ENCODE results near the gene CTNS. TPM values are rescaled to one million over a fixed set of nuclear protein-coding genes. Genes with fewer than 3 reads are reported as not detected.
"Not testable (repeated sequence)": the region's sequence is repeated elsewhere in the genome, so short reads cannot be mapped to it uniquely, and the experiment has no call there.

The CTNS gene
- total RNA-seq, 1 experiment from 2014 or later: 17.9 TPM

DNA sequence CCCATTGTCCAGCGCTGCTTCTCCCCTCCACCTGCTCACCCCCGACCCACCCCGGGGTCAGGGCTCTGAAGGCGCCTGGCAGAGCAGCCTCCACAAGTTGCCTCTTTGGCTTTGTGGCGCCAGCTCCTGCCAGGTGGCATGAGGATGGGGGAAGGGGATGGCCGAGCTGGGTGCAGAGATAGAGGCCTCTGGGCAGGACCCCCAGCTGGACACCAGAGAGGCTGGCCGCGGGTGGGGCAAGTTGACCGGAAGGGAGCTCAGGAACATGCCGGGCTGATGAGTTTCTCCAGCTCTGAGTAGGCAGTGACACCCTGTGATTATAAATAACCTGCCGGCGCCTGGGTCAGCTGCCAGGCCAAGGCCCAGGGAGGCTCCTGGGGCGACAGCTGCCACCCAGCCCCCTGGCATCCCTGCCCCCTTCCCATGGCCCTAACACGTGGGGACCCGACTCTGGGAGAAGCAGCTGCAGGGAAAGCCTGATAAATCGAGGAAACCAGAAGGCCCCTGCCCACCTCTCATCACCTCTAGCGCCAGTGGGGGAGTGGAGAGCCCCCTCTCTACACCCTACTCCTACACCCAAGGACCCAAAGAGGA lies 58.7 kb downstream of the CTNS start:
- Histone ChIP-seq H3K4me3 (ENCODE audit: insufficient read depth, low read depth, low read length) (peak overlapping the region; percentile 52), H3K27me3 (ENCODE audit: control insufficient read depth, insufficient read depth, low read length) (peaks cover 27% of the 10 kb centered on the region), H3K36me3 (replicated peaks; ENCODE audit: control insufficient read depth, insufficient read depth, low read length) (no peaks in the 10 kb centered on the region)
- DNase-seq: no peak

DNA sequence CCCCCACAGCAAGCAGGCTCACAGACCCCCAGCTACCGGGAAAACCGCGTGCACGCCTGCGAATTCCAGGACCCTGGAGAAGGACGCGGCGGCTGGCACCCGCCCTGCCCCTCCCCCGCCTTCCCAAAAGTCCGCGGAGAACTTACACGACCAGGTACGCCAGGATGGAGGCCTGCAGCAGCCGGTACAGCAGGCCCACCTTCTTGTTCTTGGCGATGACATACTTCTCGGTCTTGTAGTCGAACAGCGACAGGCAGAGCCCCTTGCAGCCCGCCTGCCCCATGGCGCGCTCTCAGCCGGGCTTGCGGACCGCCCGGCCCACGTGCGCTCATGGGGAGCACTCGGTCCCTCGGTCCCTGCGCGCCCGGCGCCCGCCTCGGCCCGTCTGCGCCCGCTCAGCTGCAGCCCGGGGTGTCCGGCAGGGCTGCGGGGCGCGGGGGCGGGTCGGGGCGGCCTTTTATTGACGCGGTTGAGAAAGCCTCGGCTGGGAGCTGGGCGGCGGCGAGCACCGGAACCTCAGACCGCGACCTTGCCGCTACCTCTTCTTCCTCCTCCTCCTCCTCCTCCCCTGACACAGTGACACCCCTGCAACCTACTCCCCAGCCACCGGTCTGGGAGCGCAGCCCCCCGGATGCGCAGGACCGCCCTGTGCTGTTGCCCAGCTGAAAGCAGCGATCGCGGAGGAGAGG lies 59.3 kb downstream of the CTNS start, which contains the start of gene P2RX5:
Gene P2RX5, minus strand, starts transcription at position 433 of the 689 bp plus-strand sequence. Its CDS starts 150 bp downstream, at position 283.
- no peaks in the 10 kb centered on the region for H3K36me3 ChIP-seq (replicated peaks; ENCODE audit: control insufficient read depth, insufficient read depth, low read length)
- peaks cover 27% of the 10 kb centered on the region for H3K27me3 ChIP-seq (ENCODE audit: control insufficient read depth, insufficient read depth, low read length)
- DNase-seq: peak; percentile 90
- peak within 1 kb of the TSS; percentile 52 for H3K4me3 ChIP-seq (ENCODE audit: insufficient read depth, low read depth, low read length)

DNA sequence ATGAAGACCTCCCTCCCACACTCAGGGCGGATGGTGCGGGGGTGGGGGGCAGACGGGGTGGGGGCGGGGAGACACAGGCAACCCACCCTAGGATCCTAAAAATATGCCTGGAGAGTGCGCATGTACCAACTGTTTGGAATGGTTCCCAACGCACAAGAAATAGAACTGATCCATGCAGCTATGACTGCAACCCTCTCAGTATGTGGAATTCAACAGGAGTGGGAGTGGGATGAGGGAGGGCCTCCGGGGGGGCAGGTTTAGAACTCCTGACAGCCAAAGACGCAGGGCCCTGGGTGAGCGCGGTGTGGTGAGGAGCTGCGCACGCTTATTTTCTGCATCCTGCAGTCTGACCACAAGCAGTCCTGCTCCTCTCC lies 60.5 kb downstream of the CTNS start:
- peaks cover 27% of the 10 kb centered on the region for H3K27me3 ChIP-seq (ENCODE audit: control insufficient read depth, insufficient read depth, low read length)

DNA sequence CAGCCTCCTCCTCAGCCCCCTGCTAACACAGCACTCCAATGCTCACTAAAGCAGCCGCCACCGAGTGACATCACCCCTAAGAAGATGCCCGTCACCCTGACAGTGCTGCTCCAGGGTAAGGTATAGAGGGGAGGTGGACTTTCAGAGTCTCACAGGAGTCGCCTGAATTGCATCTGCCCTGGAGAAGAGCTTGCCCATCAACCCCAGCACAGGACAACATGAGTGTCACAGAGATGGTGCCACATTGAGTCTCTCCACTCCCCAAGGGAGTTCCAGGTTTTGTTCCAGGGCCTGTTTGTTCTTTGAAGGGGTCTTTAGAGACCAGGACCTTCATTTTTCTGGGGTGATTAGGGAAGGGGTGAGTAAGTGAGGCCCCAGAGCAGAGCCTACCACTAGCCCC lies 61.6 kb downstream of the CTNS start:
- Histone ChIP-seq H3K36me3 (replicated peaks; ENCODE audit: control insufficient read depth, insufficient read depth, low read length) (no peaks in the 10 kb centered on the region), H3K4me3 (ENCODE audit: insufficient read depth, low read depth, low read length) (no peak overlapping the region), H3K27me3 (ENCODE audit: control insufficient read depth, insufficient read depth, low read length) (peaks cover 27% of the 10 kb centered on the region)
- no peak for DNase-seq

More for the DNA sequence above, 60.5 kb downstream of the CTNS start:
- Histone ChIP-seq H3K4me3 (ENCODE audit: insufficient read depth, low read depth, low read length) (no peak overlapping the region), H3K36me3 (replicated peaks; ENCODE audit: control insufficient read depth, insufficient read depth, low read length) (no peaks in the 10 kb centered on the region)
- peak; percentile 38 for DNase-seq

DNA sequence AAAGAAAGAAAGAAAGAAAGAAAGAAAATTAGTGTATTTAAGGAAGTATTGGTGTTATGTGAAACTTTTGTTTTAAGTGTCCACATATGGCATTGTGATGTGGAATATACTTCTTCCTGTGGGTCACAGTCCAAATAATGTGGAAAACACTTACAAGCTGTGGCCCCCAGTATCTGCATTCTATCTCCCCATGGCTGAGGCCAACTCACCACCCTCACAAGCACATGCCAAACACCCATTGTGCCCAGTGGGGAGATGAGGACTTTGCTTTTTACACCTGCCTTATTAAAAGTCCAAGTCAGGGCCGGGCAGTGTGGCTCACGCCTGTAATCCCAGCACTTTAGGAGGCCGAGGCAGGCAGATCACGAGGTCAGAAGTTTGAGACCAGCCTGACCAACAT lies 63.4 kb downstream of the CTNS start:
- no peak for DNase-seq
- H3K4me3 ChIP-seq (ENCODE audit: insufficient read depth, low read depth, low read length): no peak overlapping the region
- peaks cover 22% of the 10 kb centered on the region for H3K27me3 ChIP-seq (ENCODE audit: control insufficient read depth, insufficient read depth, low read length)
- no peaks in the 10 kb centered on the region for H3K36me3 ChIP-seq (replicated peaks; ENCODE audit: control insufficient read depth, insufficient read depth, low read length)

DNA sequence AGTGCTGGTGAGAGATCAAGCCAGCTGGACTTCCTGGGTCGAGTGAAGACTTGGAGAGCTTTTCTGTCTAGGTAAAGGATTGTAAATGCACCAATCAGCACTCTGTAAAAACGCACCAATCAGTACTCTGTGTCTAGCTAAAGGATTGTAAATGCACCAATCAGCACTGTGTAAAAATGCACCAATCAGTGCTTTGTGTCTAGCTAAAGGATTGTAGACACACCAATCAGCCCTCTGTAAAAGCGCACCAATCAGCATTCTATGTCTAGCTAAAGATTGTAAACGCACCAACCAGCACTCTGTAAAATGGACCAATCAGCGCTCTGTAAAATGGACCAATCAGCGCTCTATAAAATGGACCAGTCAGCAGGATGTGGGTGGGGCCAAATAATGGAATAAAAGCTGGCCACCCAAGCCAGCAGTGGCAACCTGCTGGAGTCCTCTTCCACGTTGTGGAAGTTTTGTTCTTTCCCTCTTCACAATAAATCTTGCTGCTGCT lies 65.5 kb downstream of the CTNS start:
- H3K36me3 ChIP-seq (replicated peaks; ENCODE audit: control insufficient read depth, insufficient read depth, low read length); DNase-seq; H3K4me3 ChIP-seq (ENCODE audit: insufficient read depth, low read depth, low read length); H3K27me3 ChIP-seq (ENCODE audit: control insufficient read depth, insufficient read depth, low read length): not testable (repeated sequence)

DNA sequence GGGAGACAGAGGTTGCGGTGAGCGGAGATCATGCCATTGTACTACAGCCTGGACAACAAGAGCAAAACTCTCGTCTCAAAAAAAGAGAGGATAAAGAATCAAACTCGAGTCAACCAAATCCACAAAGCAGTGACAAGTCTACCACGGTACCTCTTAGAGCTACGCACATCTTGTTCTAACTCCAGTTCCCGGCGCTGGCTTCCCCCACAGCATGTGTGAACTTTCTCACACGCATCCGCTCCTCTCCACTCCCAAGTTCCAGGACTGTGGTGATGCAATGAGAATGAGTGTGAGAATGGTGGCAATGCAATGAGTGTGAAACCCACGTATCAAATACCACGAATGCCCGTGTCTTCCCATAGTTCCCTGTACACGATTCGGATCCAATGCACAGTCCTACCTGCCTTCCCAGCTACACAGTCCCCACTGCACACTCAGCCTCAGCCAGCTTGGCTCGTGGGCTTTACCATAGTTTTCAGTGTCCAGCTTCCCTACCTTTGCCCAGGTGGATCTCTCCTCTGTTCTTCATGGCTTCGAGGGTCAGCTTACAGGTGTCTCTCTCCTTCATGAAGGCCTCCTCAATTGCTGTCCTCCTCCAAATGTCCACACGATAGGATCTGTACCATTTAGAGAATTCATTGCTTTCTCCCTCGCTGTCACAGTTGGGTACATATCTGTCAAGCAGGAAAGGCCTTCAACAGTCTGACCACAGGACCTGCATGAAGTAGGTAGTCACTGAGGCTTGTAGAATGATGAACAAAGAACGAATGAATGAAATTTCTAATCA lies 68.6 kb downstream of the CTNS start:
- no peak for DNase-seq

DNA sequence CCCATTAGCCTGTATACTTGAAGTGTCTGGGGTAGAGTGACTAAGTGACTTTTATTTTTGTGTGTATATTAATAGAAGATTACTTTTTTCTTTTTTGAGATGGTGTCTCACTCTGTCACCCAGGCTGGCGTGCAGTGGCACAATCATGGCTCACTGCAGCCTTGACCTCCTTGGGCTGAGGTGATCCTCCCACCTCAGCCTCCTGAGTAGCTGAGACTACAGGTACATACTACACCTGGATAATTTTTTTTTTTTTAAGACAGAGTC lies 69.1 kb downstream of the CTNS start:
- not testable (repeated sequence) for DNase-seq; H3K27me3 ChIP-seq (ENCODE audit: control insufficient read depth, insufficient read depth, low read length); H3K36me3 ChIP-seq (replicated peaks; ENCODE audit: control insufficient read depth, insufficient read depth, low read length); H3K4me3 ChIP-seq (ENCODE audit: insufficient read depth, low read depth, low read length)

More for the DNA sequence above, 68.6 kb downstream of the CTNS start:
- no peaks in the 10 kb centered on the region for H3K27me3 ChIP-seq (ENCODE audit: control insufficient read depth, insufficient read depth, low read length)
- H3K36me3 ChIP-seq (replicated peaks; ENCODE audit: control insufficient read depth, insufficient read depth, low read length): no peaks in the 10 kb centered on the region
- no peak overlapping the region for H3K4me3 ChIP-seq (ENCODE audit: insufficient read depth, low read depth, low read length)

DNA sequence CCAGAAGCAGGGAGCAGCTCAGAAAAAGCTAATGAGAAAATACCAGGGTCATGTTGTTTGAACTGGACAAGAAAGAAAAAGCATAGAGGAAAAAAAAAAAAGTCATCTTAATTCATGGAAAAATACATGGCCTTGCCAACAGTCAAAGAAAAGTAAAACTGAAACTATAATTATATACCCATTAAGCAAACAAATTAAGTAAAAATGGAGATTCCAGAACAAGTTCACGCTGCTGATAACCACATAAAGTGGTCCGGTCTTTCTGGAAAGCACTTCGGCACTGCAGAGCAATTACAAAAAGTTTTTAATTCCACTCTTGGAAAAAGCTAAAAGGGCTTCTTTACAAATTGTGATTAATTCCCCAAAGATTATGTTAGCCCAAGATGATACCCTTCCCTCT lies 71.8 kb downstream of the CTNS start:
- Histone ChIP-seq H3K4me3 (ENCODE audit: insufficient read depth, low read depth, low read length) (no peak overlapping the region), H3K27me3 (ENCODE audit: control insufficient read depth, insufficient read depth, low read length) (no peaks in the 10 kb centered on the region), H3K36me3 (replicated peaks; ENCODE audit: control insufficient read depth, insufficient read depth, low read length) (no peaks in the 10 kb centered on the region)
- DNase-seq: no peak

DNA sequence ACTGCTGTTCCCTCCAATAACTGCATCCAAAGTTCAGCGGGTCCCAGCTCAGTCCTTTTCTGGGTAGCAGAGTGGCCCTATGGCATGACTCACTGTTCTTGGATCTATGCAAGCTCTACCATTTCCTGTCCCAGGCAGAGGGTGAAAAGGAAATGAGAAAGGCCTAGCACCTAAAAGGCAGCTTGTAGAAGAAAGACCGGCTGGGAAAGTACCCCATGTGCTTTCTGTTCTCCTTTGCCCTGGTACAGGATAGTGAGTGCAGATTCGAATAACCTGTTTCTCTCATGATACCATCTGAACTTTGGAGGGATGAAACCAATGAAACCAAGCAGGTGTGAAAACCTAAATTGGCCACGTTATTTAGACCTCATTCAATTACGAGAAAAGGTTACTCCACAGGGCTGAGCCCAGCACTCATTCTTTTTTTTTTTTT lies 74.4 kb downstream of the CTNS start:
- no peaks in the 10 kb centered on the region for H3K27me3 ChIP-seq (ENCODE audit: control insufficient read depth, insufficient read depth, low read length)
- DNase-seq: no peak
- H3K36me3 ChIP-seq (replicated peaks; ENCODE audit: control insufficient read depth, insufficient read depth, low read length): peaks cover 6% of the 10 kb centered on the region
- H3K4me3 ChIP-seq (ENCODE audit: insufficient read depth, low read depth, low read length): no peak overlapping the region

Other genes with a start within 250 kb of the CTNS start
- gene OR1E1, start 238.3 kb upstream of the CTNS start, total RNA-seq (2014; rRNA removed; shearing (Covaris generic)): not detected in 2 replicates
- not detected in 2 replicates for gene OR3A3, start 225.4 kb upstream of the CTNS start, total RNA-seq (2014; rRNA removed; shearing (Covaris generic))
- not detected in 2 replicates for gene OR1E2, start 202.9 kb upstream of the CTNS start, total RNA-seq (2014; rRNA removed; shearing (Covaris generic))
- gene SPATA22, start 164.9 kb upstream of the CTNS start, total RNA-seq (2014; rRNA removed; shearing (Covaris generic)): 0.10 and 1.3 TPM in 2 replicates
- not detected in 2 replicates for gene ASPA, start 160.8 kb upstream of the CTNS start, total RNA-seq (2014; rRNA removed; shearing (Covaris generic))
- gene TRPV3, start 78.9 kb upstream of the CTNS start, total RNA-seq (2014; rRNA removed; shearing (Covaris generic)): 0.69 and 2.5 TPM in 2 replicates
- 3.0 and 3.1 TPM in 2 replicates for gene TRPV1, start 27.3 kb upstream of the CTNS start, total RNA-seq (2014; rRNA removed; shearing (Covaris generic))
- 22.9 and 27.0 TPM in 2 replicates for gene SHPK, start 510 bp upstream of the CTNS start, total RNA-seq (2014; rRNA removed; shearing (Covaris generic))
- 116 and 122 TPM in 2 replicates for gene TAX1BP3, start 31.8 kb downstream of the CTNS start, total RNA-seq (2014; rRNA removed; shearing (Covaris generic))
- 41.6 and 48.5 TPM in 2 replicates for gene EMC6, start 32.1 kb downstream of the CTNS start, total RNA-seq (2014; rRNA removed; shearing (Covaris generic))
- gene P2RX5, start 59.4 kb downstream of the CTNS start, total RNA-seq (2014; rRNA removed; shearing (Covaris generic)): 2.3 and 2.7 TPM in 2 replicates
- 34.2 and 39.1 TPM in 2 replicates for gene HASPIN, start 87.1 kb downstream of the CTNS start, total RNA-seq (2014; rRNA removed; shearing (Covaris generic))
- gene ITGAE, start 164.4 kb downstream of the CTNS start, total RNA-seq (2014; rRNA removed; shearing (Covaris generic)): 28.8 and 34.7 TPM in 2 replicates
- gene NCBP3, start 209.5 kb downstream of the CTNS start, total RNA-seq (2014; rRNA removed; shearing (Covaris generic)): 17.5 and 28.0 TPM in 2 replicates